AG09319 (cell line): Measurements from ENCODE around the gene ASB2.
A peak's percentile ranks its signal among the peaks of the same experiment; 100 is the strongest.

Experiments used
- DNase-seq: peaks from one replicate; pipeline ENCODE4 v3.0.0-alpha.2; 2010; ENCODE audit warnings: low read depth; ENCODE audit errors: extremely low read depth
- TF ChIP-seq, protein P1 (sequence below): IDR thresholded peaks from 2 replicates; pipeline ENCODE4 v1.5.1; 2011; ENCODE audit warnings: low read depth, mild to moderate bottlenecking, inconsistent platforms, low read length, moderate library complexity

ASB2 gene

DNA sequence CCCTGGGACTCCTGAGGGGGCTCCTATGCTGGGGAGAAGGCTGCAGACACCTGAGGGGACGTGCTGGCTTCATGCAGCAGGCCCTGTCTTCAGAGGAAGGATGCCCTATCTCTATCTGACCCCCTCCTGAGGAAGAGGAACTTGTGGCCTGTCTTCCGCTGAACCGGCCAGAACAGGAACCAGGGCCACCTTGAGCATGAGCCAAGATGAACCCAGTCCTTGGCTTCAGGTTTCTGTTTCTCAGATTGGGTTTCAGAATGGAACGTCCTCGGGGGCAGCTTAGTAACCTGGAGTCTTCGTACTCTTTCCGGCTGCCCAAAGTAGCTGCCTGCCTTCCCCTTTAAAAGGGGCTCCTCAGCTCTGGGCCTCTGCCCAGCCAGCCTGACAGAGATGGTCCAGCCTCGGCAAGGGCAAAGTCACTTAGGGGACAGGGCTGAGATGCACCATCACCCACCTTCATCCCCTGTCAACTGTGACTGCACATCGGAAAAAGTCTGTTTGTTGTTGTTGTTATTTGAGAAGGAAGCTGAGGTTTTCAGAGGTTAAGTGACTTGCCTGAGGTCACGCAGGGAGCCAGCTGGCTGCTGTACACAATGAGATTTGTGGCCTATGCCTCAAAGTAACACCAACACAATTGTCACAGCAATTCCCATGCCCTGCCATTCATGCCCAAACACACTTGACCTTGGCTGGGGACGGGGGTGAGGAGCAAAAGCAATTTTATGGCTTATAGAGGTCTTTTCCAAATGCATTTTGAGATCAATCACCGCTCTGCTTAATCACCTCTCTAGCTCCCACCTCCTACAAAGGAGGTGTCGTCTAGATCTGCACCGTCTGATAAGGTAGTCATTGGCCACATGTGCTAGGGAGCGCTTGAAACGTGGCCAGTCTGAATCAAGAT lies 13.4 kb downstream of the ASB2 start:
- no peak for DNase-seq
- TF ChIP-seq, protein P1, sequence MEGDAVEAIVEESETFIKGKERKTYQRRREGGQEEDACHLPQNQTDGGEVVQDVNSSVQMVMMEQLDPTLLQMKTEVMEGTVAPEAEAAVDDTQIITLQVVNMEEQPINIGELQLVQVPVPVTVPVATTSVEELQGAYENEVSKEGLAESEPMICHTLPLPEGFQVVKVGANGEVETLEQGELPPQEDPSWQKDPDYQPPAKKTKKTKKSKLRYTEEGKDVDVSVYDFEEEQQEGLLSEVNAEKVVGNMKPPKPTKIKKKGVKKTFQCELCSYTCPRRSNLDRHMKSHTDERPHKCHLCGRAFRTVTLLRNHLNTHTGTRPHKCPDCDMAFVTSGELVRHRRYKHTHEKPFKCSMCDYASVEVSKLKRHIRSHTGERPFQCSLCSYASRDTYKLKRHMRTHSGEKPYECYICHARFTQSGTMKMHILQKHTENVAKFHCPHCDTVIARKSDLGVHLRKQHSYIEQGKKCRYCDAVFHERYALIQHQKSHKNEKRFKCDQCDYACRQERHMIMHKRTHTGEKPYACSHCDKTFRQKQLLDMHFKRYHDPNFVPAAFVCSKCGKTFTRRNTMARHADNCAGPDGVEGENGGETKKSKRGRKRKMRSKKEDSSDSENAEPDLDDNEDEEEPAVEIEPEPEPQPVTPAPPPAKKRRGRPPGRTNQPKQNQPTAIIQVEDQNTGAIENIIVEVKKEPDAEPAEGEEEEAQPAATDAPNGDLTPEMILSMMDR, result no peak

DNA sequence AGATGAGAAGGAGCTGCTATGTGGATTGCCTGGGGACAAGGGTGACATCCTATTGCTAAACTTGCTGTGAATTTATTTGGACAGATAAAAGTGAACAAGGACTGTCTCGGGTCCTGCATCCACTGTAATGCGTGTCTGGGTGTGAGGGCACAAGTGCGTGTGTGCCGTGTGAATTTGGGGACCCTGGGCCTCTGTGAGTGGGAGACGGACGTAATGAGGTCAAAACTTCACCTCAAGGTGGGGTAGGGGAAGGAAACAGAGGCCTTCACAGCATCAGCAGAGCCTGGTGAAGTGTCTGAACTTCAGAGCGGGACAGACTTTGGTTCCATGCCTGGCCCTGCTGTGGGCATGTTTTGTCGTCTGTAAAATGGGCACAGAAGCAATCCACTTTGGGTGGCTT lies 14.8 kb downstream of the ASB2 start:
- DNase-seq, result no peak
- TF ChIP-seq, protein P1, result no peak

DNA sequence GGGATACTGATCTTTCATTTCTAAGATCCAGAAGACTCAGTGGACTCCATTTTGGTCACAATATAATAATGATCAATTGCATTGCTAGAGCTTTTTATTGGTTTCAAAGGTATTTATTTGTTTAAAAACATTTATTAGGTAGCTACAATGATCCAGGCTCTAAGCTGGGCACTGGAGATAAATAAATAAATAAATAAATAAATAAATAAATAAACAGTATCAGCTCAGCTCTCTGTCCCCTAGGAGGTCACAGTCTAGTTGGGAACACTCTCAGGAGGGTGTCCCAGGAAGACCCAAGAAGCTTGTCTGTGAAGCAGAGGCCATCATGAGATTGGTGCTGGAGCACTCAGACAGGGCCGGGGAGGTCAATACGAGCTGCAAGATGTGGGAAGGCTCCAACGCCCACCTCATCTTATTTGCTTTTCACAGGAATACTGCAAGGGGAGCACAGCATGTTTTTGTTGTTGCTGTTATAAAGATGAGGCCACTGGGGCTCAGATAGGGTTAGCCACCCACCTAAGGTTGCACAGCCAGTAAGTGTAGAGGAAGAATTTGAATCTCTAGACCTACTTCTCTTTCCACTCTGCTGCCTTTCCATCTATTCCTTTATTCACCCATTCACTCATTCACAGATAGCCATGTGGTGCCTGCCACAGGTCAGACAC lies 15.5 kb downstream of the ASB2 start:
- TF ChIP-seq, protein P1, result no peak

DNA sequence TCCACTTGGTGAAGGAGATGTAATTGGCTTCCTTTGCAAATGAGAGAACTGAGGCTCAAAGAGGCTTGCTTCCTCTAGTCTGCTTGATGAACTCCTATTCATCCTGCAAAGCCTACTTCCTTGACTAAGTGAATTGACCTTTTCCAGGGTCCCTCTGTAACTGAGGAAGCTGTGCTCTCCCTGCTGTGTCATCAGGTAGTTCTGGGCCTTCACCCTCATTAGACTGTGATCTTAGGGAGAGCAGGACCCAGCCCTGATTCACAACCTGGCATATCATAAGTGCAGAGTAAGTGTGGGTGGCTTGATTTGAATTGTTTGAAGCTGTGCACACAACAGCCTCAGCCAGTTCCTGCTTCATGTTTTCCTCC lies 16.3 kb downstream of the ASB2 start:
- DNase-seq, result no peak
- TF ChIP-seq, protein P1, result no peak

More for the DNA sequence above, 15.5 kb downstream of the ASB2 start:
- no peak for DNase-seq

DNA sequence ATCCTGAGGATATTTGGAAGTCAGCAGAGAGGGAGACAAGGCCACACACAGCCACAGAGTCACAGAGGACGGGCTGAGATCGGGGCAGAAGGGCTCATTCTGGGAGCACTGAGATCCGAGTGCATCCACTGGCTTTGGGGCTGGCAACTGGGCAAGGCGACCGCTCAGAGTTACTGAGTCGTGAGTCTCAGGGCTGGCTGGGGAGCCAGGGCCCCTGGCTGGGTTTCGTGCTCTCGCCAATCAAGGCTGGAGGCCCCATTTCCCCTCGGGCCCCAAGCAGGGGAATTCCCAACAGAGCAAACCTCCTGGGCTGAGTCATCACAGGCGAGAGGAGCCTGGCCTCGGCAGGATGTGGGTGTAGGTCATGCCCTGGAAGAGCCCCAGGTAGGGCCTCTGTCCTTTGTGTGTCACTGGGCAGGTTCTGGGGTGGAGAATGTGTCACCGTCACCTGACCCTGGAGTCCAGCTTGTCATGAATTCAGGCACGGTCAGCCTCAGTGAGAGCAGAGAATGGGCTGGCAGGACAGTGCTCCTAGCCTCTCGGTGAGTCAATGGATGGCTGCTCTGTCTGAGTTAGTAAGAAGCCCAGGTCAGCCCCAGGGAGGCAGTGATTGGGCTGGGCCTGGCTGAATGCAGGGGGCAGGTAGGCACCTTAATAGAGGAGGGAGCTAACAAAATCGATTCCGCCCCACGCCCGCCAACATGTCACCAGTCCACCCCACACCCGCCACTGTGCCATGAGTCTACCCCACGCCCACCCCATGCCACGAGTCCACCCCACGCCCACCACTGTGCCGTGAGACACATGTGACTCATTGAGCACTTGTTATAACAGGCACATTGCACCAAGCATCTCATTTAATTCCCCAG lies 16.9 kb downstream of the ASB2 start:
- DNase-seq, result peak; percentile 40
- TF ChIP-seq, protein P1, result no peak

DNA sequence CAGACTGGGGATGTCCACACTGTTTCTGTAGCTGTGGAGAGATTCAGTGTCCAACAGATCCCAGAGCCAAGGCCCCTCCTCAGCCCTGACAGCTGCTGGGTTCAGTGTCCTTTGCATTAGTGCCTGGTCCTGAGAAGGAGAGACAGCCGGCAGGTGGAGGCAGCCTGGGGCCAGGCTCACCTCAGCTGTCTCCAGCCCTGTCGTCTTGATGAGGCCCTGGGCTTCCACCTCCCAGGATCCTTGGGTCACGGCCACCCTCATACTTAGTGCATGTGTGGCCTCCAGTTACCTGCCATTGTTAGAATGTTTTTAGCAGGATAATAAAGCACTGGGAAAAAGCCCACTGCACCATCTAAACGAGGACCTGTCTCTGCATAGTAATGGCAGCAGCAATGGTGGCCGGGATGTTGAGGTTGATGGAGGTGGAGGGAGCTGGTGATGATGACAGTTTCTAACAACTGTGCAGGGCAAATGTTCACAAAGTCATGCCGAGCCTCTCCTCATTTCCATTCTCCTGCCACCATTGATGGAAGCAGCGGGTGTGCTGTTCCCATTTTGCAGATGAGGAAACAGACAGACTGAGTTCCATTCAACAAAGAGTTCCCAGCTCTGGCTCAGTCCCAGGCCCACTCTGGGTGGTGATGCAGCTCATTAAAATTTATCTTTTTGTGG lies 17.7 kb downstream of the ASB2 start:
- DNase-seq, result no peak
- TF ChIP-seq, protein P1, result no peak
